T-helper 17 cell (primary cell): Measurements from ENCODE around the gene CRYM. TPM values are rescaled to one million over a fixed set of nuclear protein-coding genes. Genes with fewer than 3 reads are reported as not detected.
"Not testable (repeated sequence)": the region's sequence is repeated elsewhere in the genome, so short reads cannot be mapped to it uniquely, and the experiment has no call there.

Experiments
- ATAC-seq: fragments of 150-1000 bp; cut with Tn5 transposase; 2 replicates; pipeline ENCODE4 v1.10.0; 2021; ENCODE audit warnings: mild to moderate bottlenecking, moderate library complexity
- DNase-seq, 3 donors: peaks; one replicate each; pipeline versions ENCODE4 v3.0.0 to v3.0.0-alpha.2; 2020 to 2021
- H3K9me3 ChIP-seq: one replicate; pipeline ENCODE4 v1.7.0; 2013; ENCODE audit warnings: low read length, mild to moderate bottlenecking; ENCODE audit not compliant: control insufficient read depth, poor library complexity, severe bottlenecking
- H3K27ac Mint-ChIP-seq: one replicate; pipeline ENCODE4 v1.8.0; 2022; ENCODE audit warnings: mild to moderate bottlenecking, moderate library complexity, mixed read lengths
- H3K27me3 Mint-ChIP-seq: one replicate; pipeline ENCODE4 v1.8.0; 2022; ENCODE audit warnings: mixed read lengths
- H3K36me3 Mint-ChIP-seq: one replicate; pipeline ENCODE4 v1.8.0; 2022; ENCODE audit warnings: low read depth, mixed read lengths
- H3K4me1 Mint-ChIP-seq: one replicate; pipeline ENCODE4 v1.8.0; 2022; ENCODE audit warnings: mild to moderate bottlenecking, mixed read lengths
- H3K4me3 Mint-ChIP-seq: one replicate; pipeline ENCODE4 v1.8.0; 2022; ENCODE audit warnings: mild to moderate bottlenecking, moderate library complexity, mixed read lengths
- total RNA-seq, 4 donors: library from RNA in 2 of 4; stranded (reverse) in 2 of 4; gene quantifications; one replicate each; pipeline ENCODE4 v1.2.3 and lab custom pipeline; 2022 to 2026

CRYM gene
- total RNA-seq, 2 donors from 2014 or later = 0.94 TPM; not detected in 1

GRCh38 chr16:21272763-21273162 lies 5.3 kb downstream of the CRYM start:
- not testable (repeated sequence) for ATAC-seq, H3K4me3 Mint-ChIP-seq, DNase-seq, H3K4me1 Mint-ChIP-seq, H3K27ac Mint-ChIP-seq, H3K9me3 ChIP-seq, H3K36me3 Mint-ChIP-seq
- peaks cover 47% of the 10 kb centered on the region for H3K27me3 Mint-ChIP-seq

GRCh38 chr16:21272253-21272652 lies 5.8 kb downstream of the CRYM start:
- no peaks in the 10 kb centered on the region for H3K4me1 Mint-ChIP-seq
- DNase-seq (no peak), ATAC-seq (no peak)
- H3K4me3 Mint-ChIP-seq = no peak overlapping the region
- peaks cover 47% of the 10 kb centered on the region for H3K27me3 Mint-ChIP-seq
- H3K27ac Mint-ChIP-seq = no peak overlapping the region
- H3K9me3 ChIP-seq = no peaks in the 10 kb centered on the region
- H3K36me3 Mint-ChIP-seq = peaks cover 2% of the 10 kb centered on the region

GRCh38 chr16:21268236-21268635 lies 9.9 kb downstream of the CRYM start:
- no peaks in the 10 kb centered on the region for H3K36me3 Mint-ChIP-seq
- no peak overlapping the region for H3K27ac Mint-ChIP-seq
- peaks cover 7% of the 10 kb centered on the region for H3K4me1 Mint-ChIP-seq
- H3K27me3 Mint-ChIP-seq = peaks cover 25% of the 10 kb centered on the region
- H3K4me3 Mint-ChIP-seq = no peak overlapping the region
- H3K9me3 ChIP-seq = no peaks in the 10 kb centered on the region
- ATAC-seq (no peak), DNase-seq (no peak)

- Mint-ChIP-seq H3K36me3 (no peaks in the 10 kb centered on the region), H3K4me3 (no peak overlapping the region), H3K4me1 (peaks cover 7% of the 10 kb centered on the region), H3K27me3 (peaks cover 25% of the 10 kb centered on the region), H3K27ac (no peak overlapping the region)
- H3K9me3 ChIP-seq = no peaks in the 10 kb centered on the region
- ATAC-seq (no peak), DNase-seq (no peak)
These were observed 10.8 kb downstream of the CRYM start for GRCh38 chr16:21267298-21267697.

GRCh38 chr16:21265104-21265837 lies 12.8 kb downstream of the CRYM start:
- Mint-ChIP-seq H3K27ac (no peak overlapping the region), H3K4me1 (peaks cover 7% of the 10 kb centered on the region), H3K36me3 (no peaks in the 10 kb centered on the region), H3K4me3 (no peak overlapping the region), H3K27me3 (peaks cover 33% of the 10 kb centered on the region)
- ATAC-seq (no peak), DNase-seq (no peak)
- H3K9me3 ChIP-seq = no peaks in the 10 kb centered on the region

- DNase-seq (no peak), ATAC-seq (no peak)
- Mint-ChIP-seq H3K4me3 (no peak overlapping the region), H3K27ac (no peak overlapping the region), H3K36me3 (no peaks in the 10 kb centered on the region), H3K4me1 (peaks cover 7% of the 10 kb centered on the region), H3K27me3 (peaks cover 39% of the 10 kb centered on the region)
- H3K9me3 ChIP-seq = no peaks in the 10 kb centered on the region
These were observed 13.5 kb downstream of the CRYM start for GRCh38 chr16:21264571-21265036.

GRCh38 chr16:21263640-21264570 lies 14.2 kb downstream of the CRYM start:
- ATAC-seq = peak; percentile 35
- H3K4me3 Mint-ChIP-seq = no peak overlapping the region

GRCh38 chr16:21262779-21263639 lies 15.1 kb downstream of the CRYM start:
- no peak for ATAC-seq
- H3K27me3 Mint-ChIP-seq = peaks cover 37% of the 10 kb centered on the region
- peaks cover 7% of the 10 kb centered on the region for H3K4me1 Mint-ChIP-seq
- no peak overlapping the region for H3K27ac Mint-ChIP-seq
- H3K9me3 ChIP-seq = no peaks in the 10 kb centered on the region
- no peaks in the 10 kb centered on the region for H3K36me3 Mint-ChIP-seq
- H3K4me3 Mint-ChIP-seq = no peak overlapping the region
- DNase-seq = no peak

More at GRCh38 chr16:21263640-21264570, 14.2 kb downstream of the CRYM start:
- Mint-ChIP-seq H3K36me3 (no peaks in the 10 kb centered on the region), H3K4me1 (peaks cover 7% of the 10 kb centered on the region), H3K27ac (no peak overlapping the region), H3K27me3 (peaks cover 41% of the 10 kb centered on the region)
- no peaks in the 10 kb centered on the region for H3K9me3 ChIP-seq
- no peak for DNase-seq

GRCh38 chr16:21260870-21261791 lies 17.0 kb downstream of the CRYM start:
- H3K36me3 Mint-ChIP-seq = no peaks in the 10 kb centered on the region
- no peaks in the 10 kb centered on the region for H3K9me3 ChIP-seq
- no peak overlapping the region for H3K27ac Mint-ChIP-seq
- H3K4me3 Mint-ChIP-seq = no peak overlapping the region
- peaks cover 7% of the 10 kb centered on the region for H3K4me1 Mint-ChIP-seq
- H3K27me3 Mint-ChIP-seq = peaks cover 50% of the 10 kb centered on the region
- no peak for DNase-seq
- ATAC-seq = no peak

- DNase-seq (no peak), ATAC-seq (no peak)
- no peaks in the 10 kb centered on the region for H3K9me3 ChIP-seq
- peaks cover 59% of the 10 kb centered on the region for H3K27me3 Mint-ChIP-seq
- H3K27ac Mint-ChIP-seq = no peak overlapping the region
- H3K4me1 Mint-ChIP-seq = no peaks in the 10 kb centered on the region
- H3K4me3 Mint-ChIP-seq = no peak overlapping the region
- no peaks in the 10 kb centered on the region for H3K36me3 Mint-ChIP-seq
These were observed 20.8 kb downstream of the CRYM start for GRCh38 chr16:21257284-21257683.

- ATAC-seq = no peak
These were observed 21.5 kb downstream of the CRYM start for GRCh38 chr16:21256636-21257035.

GRCh38 chr16:21253470-21253869 lies 24.6 kb downstream of the CRYM start:
- Mint-ChIP-seq H3K4me3 (no peak overlapping the region), H3K4me1 (peaks cover 4% of the 10 kb centered on the region), H3K36me3 (peaks cover 4% of the 10 kb centered on the region), H3K27me3 (peaks cover 80% of the 10 kb centered on the region), H3K27ac (no peak overlapping the region)
- ATAC-seq = no peak
- no peaks in the 10 kb centered on the region for H3K9me3 ChIP-seq
- no peak for DNase-seq

More at GRCh38 chr16:21256636-21257035, 21.5 kb downstream of the CRYM start:
- H3K9me3 ChIP-seq = no peaks in the 10 kb centered on the region
- Mint-ChIP-seq H3K4me1 (no peaks in the 10 kb centered on the region), H3K4me3 (no peak overlapping the region), H3K27ac (no peak overlapping the region), H3K36me3 (no peaks in the 10 kb centered on the region), H3K27me3 (peaks cover 65% of the 10 kb centered on the region)
- no peak for DNase-seq
